ENCODE data around the gene ANKRD11.

Gene ANKRD11

DNA sequence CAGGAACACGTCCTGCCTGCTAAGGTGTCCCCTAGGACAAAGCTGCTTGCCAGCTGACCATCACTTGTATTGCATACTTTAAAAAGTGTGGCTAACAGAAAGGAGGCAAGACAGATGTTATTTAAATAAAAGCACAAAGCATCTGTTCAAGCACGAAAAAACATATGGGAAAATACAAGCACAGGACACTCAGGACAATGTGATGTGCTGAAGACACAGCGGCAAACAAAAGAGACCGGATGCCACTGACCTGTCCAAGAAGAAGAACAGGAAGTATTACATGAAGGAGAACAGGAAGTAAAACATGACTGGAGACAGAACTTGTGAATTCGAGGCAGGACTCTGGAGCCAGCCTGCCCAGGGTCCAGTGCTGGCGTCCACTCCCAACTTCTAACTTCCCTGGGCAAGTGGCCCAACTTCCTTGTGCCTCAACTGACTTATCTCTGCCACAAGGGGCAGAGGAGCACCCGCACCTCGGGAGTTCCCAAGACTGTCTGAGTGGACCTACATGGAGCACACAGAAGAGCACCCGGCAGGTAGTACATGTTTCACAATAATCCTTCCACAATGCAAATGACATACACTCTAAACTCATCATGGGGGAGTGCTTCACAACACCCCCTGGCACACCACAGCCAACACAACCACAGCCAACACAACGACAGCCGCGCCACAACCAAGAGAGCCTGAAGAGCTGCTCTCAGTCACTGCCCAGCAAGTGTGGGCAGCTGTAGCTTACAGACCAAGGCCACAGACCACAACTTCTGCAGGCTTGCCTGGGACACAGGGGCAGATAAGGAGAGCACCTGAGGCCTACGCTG, 36.6 kb downstream of the ANKRD11 start:
- no peak overlapping the region for H3K4me3 ChIP-seq (ENCODE audit: control insufficient read depth, low read depth, low read length)
- DNase-seq (ENCODE audit: low read depth): no peak
- TF ChIP-seq, protein P1, sequence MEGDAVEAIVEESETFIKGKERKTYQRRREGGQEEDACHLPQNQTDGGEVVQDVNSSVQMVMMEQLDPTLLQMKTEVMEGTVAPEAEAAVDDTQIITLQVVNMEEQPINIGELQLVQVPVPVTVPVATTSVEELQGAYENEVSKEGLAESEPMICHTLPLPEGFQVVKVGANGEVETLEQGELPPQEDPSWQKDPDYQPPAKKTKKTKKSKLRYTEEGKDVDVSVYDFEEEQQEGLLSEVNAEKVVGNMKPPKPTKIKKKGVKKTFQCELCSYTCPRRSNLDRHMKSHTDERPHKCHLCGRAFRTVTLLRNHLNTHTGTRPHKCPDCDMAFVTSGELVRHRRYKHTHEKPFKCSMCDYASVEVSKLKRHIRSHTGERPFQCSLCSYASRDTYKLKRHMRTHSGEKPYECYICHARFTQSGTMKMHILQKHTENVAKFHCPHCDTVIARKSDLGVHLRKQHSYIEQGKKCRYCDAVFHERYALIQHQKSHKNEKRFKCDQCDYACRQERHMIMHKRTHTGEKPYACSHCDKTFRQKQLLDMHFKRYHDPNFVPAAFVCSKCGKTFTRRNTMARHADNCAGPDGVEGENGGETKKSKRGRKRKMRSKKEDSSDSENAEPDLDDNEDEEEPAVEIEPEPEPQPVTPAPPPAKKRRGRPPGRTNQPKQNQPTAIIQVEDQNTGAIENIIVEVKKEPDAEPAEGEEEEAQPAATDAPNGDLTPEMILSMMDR (IDR thresholded peaks at IDR 0.05; ENCODE audit: control insufficient read depth, insufficient read depth, low read depth, low read length, missing control alignments): peak; percentile 19

DNA sequence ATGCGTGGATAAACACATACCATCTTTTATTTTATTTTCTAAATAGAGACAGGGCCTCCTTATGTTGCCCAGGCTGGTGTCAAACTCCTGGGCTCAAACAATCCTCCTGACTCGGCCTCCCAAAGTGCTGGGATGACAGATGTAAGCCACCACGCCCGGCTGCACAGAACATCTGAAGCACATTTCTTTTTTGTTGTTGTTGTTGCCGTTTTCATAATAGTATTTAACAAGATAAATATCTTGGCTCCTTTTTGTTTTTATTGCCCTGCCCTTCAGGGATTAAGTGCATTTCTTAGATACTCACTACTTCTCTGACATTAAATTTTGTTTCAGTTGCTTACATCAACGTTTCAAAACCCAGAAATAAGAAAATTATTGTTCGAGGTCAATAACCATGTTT, 37.4 kb downstream of the ANKRD11 start:
- H3K4me3 ChIP-seq (ENCODE audit: control insufficient read depth, low read depth, low read length): no peak overlapping the region
- TF ChIP-seq, protein P1 (IDR thresholded peaks at IDR 0.05; ENCODE audit: control insufficient read depth, insufficient read depth, low read depth, low read length, missing control alignments): no peak
- no peak for DNase-seq (ENCODE audit: low read depth)

DNA sequence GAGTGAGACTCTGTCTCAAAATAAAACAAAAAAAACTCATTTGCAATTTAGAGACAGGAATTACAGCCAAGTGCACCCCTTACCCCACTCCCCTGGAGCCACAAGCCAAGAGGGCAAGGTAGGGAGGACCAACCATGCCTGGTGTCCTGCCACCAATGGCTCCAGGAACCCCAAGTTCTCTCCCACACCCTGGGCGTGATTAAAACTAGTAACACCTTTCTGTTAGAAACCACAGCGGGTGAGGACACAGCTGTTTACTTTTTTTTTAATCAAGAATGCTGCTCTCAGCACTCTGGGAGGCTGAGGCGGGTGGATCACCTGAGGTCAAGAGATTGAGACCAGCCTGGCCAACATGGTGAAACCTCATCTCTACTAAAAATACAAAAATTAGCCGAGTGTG, 38.1 kb downstream of the ANKRD11 start:
- TF ChIP-seq, protein P1 (IDR thresholded peaks at IDR 0.05; ENCODE audit: control insufficient read depth, insufficient read depth, low read depth, low read length, missing control alignments): no peak
- no peak overlapping the region for H3K4me3 ChIP-seq (ENCODE audit: control insufficient read depth, low read depth, low read length)
- no peak for DNase-seq (ENCODE audit: low read depth)

DNA sequence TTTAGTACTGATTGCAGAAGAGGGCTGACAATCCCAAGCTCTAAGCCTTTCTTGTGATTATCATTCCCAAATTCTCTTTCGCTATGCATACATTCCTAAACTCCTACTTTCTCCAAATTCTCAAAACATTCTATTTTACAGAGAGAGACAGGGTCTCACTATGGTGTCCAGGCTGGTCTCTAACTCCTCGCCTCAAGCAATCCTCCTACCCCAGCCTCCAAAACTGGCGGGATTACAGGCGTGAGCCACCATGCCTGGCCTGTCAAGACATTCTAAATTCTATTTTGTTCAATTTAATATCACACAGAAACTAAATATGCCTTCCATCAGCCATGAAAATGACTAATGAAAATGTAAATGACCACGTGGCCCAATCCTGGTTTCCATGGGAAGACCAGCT, 39.8 kb downstream of the ANKRD11 start:
- no peak overlapping the region for H3K4me3 ChIP-seq (ENCODE audit: control insufficient read depth, low read depth, low read length)
- TF ChIP-seq, protein P1 (IDR thresholded peaks at IDR 0.05; ENCODE audit: control insufficient read depth, insufficient read depth, low read depth, low read length, missing control alignments): no peak
- DNase-seq (ENCODE audit: low read depth): no peak

DNA sequence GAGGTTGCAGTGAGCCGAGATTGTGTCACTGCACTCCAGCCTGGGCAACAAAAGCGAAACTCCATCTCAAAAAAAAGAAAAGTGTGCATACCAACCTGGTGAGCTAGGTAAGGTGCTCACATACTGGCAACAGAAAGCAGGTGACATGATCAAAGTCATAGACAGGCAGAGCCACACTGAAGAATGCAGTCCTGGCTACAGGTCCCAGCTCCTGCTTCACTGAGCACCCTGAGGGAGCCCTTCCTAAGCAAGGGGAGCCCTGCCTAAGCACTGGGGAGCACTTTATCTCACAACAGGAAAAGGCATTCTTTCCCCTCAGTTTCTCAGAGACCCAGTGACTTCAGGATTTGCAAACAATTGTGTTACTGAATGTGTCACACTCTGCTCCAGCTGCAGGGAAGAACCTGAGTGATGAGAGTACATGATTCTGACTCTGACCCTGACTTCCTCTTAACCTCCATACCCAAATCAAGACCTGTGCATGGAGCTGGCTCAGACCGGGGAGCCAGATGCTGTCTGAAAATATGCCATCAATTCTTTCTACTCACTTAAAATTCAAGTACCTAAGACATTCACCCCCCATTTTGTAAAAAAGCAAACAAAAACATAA, 40.5 kb downstream of the ANKRD11 start:
- TF ChIP-seq, protein P1 (IDR thresholded peaks at IDR 0.05; ENCODE audit: control insufficient read depth, insufficient read depth, low read depth, low read length, missing control alignments): no peak
- no peak for DNase-seq (ENCODE audit: low read depth)
- H3K4me3 ChIP-seq (ENCODE audit: control insufficient read depth, low read depth, low read length): no peak overlapping the region

DNA sequence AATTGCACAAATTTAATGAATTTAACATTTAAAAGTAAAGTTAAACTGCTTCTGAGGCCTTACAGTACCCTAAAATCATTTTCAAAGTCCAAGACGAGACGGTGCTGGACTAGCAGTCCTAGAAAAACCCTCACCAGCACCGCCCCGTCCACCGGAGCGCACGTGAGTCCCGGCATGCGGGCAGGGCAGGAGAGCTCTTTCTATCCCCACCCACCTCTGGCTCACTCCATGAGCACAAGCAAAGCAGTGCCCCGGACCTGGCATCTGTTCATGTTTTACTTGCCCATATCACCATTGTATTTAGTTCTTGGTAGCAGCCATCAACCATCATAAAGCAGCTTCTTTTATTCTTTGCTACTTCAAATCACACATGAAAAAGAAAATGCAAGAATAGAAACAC, 41.7 kb downstream of the ANKRD11 start:
- TF ChIP-seq, protein P1 (IDR thresholded peaks at IDR 0.05; ENCODE audit: control insufficient read depth, insufficient read depth, low read depth, low read length, missing control alignments): no peak
- DNase-seq (ENCODE audit: low read depth): no peak
- H3K4me3 ChIP-seq (ENCODE audit: control insufficient read depth, low read depth, low read length): no peak overlapping the region

Measured in AG09309 (cell line).